RWPE2 (cell line): Measurements from ENCODE around the gene SLC29A3.
"Not testable (repeated sequence)": the region's sequence is repeated elsewhere in the genome, so short reads cannot be mapped to it uniquely, and the experiment has no call there.

Source experiments
- ATAC-seq: fragments of 200-7000 bp; cut with Tn5 transposase; 3 replicates; pipeline ENCODE4 v1.9.1; 2021; ENCODE audit warnings: low read depth
- DNase-seq: peaks from one replicate; pipeline ENCODE4 v3.0.0-alpha.2; 2020; ENCODE audit warnings: low spot score
- H3K27ac ChIP-seq: fragments of 450-650 bp; 2 replicates; pipeline ENCODE4 v1.5.1; 2017; ENCODE audit warnings: mild to moderate bottlenecking; ENCODE audit not compliant: poor library complexity, severe bottlenecking
- H3K27me3 ChIP-seq: fragments of 250-450 bp; sonication (Bioruptor Pico); 2 replicates; pipeline ENCODE4 v1.5.1; 2021; ENCODE audit warnings: mild to moderate bottlenecking, moderate library complexity; ENCODE audit not compliant: insufficient read depth, poor library complexity, severe bottlenecking
- H3K36me3 ChIP-seq: fragments of 250-450 bp; sonication (Bioruptor Pico); 2 replicates; pipeline ENCODE4 v1.5.1; 2020; ENCODE audit warnings: low read depth, mild to moderate bottlenecking, moderate library complexity
- H3K4me1 ChIP-seq: fragments of 250-450 bp; sonication (Bioruptor Pico); 2 replicates; pipeline ENCODE4 v1.5.1; 2021; ENCODE audit warnings: mild to moderate bottlenecking, moderate library complexity; ENCODE audit not compliant: insufficient read depth, poor library complexity, severe bottlenecking
- H3K4me3 ChIP-seq: fragments of 250-450 bp; sonication (Bioruptor Pico); 2 replicates; pipeline ENCODE4 v1.5.1; 2021; ENCODE audit warnings: mild to moderate bottlenecking, moderate library complexity; ENCODE audit not compliant: severe bottlenecking
- H3K9me3 ChIP-seq: fragments of 250-450 bp; sonication (Bioruptor Pico); 2 replicates; pipeline ENCODE4 v1.5.1; 2021; ENCODE audit warnings: mild to moderate bottlenecking, moderate library complexity; ENCODE audit not compliant: severe bottlenecking
- TF ChIP-seq, protein P1 (sequence below): fragments of 450-650 bp; IDR thresholded peaks from one replicate; pipeline ENCODE4 v1.5.1; 2017; ENCODE audit warnings: mild to moderate bottlenecking, moderate library complexity; ENCODE audit not compliant: poor library complexity, severe bottlenecking

SLC29A3 gene

DNA sequence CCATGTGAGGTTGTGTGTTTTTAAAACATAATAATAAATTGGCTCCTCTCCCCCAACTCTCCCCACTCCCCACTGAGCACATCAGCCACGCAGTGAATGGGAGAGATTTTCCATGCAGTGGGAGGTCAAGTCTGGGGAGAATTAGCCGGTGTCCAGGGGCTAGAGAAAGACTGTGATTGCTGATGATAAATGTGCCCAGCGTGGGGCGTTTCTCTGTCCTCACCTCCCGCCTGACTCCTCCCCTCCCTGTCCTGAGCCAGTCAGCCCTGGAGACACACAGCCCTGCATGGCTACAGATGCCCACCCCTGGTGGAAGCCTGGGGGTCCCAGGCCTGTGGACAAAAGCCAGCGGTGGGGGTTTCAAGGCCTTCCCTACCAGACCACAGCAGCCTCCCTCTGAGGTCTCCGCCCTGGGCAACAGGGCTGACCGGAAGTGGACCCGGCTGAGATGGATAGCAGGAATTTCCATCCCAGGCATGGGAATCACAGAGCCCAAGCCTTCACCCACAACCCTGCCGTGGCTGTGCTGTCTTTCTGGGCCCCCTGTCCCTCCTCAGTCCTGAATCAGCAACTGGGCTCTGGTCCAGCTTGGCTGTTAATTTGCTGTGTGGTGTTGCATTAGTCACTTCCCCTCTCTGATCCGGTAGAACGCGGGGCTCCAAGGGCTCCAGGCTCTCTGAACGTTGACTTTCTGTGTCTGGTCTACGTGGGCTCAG, 46.8 kb upstream of the SLC29A3 start:
- no peak overlapping the region for H3K27ac ChIP-seq
- TF ChIP-seq, protein P1, sequence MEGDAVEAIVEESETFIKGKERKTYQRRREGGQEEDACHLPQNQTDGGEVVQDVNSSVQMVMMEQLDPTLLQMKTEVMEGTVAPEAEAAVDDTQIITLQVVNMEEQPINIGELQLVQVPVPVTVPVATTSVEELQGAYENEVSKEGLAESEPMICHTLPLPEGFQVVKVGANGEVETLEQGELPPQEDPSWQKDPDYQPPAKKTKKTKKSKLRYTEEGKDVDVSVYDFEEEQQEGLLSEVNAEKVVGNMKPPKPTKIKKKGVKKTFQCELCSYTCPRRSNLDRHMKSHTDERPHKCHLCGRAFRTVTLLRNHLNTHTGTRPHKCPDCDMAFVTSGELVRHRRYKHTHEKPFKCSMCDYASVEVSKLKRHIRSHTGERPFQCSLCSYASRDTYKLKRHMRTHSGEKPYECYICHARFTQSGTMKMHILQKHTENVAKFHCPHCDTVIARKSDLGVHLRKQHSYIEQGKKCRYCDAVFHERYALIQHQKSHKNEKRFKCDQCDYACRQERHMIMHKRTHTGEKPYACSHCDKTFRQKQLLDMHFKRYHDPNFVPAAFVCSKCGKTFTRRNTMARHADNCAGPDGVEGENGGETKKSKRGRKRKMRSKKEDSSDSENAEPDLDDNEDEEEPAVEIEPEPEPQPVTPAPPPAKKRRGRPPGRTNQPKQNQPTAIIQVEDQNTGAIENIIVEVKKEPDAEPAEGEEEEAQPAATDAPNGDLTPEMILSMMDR = no peak
- ATAC-seq (peak; percentile 36; the same call in 1 of the 3 replicates), DNase-seq (no peak)
- H3K4me1 ChIP-seq = no peaks in the 10 kb centered on the region
- H3K4me3 ChIP-seq = no peak overlapping the region
- H3K9me3 ChIP-seq = no peaks in the 10 kb centered on the region
- no peaks in the 10 kb centered on the region for H3K27me3 ChIP-seq
- H3K36me3 ChIP-seq = no peaks in the 10 kb centered on the region

DNA sequence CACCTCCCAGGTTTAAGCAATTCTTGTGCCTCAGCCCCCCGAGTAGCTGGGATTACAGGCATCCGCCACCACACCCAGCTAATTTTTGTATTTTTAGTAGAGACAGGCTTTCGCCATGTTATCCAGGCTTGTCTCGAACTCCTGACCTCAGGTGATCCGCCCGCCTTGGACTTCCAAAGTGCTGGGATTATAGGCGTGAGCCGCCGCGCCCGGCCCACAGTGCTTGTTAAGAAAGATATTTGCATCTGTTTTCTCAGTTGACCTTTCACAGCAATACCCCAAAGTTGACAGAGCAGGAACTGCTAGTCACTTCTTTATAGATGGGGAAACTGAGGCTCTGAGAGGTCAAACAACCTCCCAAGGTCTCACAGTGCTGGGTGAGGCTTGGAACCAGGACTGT, 46.1 kb upstream of the SLC29A3 start:
- H3K4me3 ChIP-seq, H3K27ac ChIP-seq, DNase-seq, H3K27me3 ChIP-seq, H3K36me3 ChIP-seq, H3K9me3 ChIP-seq, H3K4me1 ChIP-seq, ATAC-seq: not testable (repeated sequence)

DNA sequence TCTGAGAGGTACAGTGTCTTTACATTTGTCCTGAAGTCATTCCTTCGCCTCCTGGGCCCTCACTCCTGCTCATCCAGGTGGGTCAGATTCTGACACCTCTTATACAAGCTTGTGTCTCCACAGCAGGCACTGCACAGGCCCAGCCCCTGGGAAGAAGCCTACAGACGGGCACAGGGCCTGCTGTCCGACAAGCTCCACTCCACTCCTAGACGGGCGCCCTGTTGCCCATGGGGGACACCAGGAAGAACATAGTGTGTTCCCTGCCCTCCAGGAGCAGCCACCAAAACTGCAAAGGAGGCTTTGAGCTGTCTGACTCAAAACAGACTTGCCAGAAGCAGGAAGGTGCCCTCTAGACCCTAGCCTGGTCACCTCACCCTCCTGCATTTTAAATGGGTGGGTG, 45.6 kb upstream of the SLC29A3 start:
- DNase-seq (no peak), ATAC-seq (no peak)
- H3K27me3 ChIP-seq = no peaks in the 10 kb centered on the region
- no peaks in the 10 kb centered on the region for H3K9me3 ChIP-seq
- H3K27ac ChIP-seq = no peak overlapping the region
- H3K36me3 ChIP-seq = no peaks in the 10 kb centered on the region
- TF ChIP-seq, protein P1 = no peak
- no peak overlapping the region for H3K4me3 ChIP-seq
- H3K4me1 ChIP-seq = no peaks in the 10 kb centered on the region

DNA sequence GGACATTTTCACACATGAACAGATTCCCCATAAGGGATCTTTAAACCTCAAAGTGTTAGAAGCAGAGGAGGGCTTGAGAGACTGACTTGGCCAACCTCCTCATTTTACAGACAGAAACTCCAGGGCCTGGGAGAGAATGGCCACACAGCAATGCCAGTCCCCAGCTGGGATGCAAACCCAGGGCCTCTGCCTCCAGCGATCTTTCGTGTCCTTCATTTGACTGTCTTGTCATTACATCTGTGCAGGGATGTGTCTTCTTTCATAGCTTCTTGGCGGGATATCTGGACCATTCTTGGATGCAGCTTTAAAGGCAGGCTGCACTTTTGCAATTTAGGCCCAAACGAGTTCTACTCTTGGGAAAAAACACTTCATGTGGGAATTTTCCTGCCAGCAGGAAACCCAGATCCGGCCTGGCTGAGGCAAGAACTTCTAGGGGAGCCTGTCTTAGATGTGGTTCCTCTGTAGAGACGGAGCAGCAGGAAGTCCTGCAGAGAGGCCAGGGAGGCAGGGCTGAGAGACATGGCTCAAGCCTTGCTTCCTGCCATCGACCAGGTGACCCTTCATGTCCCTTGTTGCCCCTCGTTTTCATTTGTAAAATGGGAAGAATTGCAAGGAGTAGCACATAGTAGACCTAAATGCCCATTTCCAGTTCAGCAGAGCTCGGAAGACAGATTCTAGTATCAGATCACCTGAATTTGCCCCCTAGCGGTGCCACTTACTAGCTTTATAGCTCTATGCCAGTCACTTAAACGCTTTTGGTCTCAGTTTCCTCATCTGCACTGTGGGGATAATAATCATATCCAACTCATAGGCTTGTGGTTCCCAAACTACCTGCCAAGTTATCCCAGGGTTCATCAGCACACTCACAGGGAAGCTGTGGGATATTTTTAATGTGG, 43.9 kb upstream of the SLC29A3 start:
- Histone ChIP-seq H3K27ac (no peak overlapping the region), H3K4me1 (no peaks in the 10 kb centered on the region), H3K9me3 (no peaks in the 10 kb centered on the region), H3K27me3 (no peaks in the 10 kb centered on the region), H3K4me3 (no peak overlapping the region), H3K36me3 (no peaks in the 10 kb centered on the region)
- TF ChIP-seq, protein P1 = no peak
- no peak for DNase-seq
- ATAC-seq = no peak

DNA sequence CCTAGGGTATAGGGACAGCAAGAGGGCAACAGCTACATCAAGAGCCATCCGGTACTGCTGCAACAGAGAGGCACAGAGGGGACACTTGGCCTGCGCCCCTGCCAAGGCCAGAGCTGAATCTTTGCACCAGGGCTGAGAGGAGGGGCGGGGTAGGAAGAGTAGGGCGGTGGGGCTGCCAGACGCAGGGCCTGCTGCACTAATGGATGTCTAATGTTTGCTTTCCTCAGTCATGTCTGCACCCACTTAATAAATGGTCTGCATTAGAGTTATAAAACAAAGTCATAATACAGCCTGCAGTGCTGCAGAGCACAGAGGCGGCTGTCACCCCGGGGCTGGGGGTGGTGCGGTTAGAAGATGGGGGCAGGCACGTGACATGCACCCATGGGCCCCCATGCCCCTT, 42.2 kb upstream of the SLC29A3 start:
- H3K9me3 ChIP-seq = no peaks in the 10 kb centered on the region
- ATAC-seq = no peak
- no peaks in the 10 kb centered on the region for H3K4me1 ChIP-seq
- no peak overlapping the region for H3K4me3 ChIP-seq
- H3K36me3 ChIP-seq = no peaks in the 10 kb centered on the region
- no peaks in the 10 kb centered on the region for H3K27me3 ChIP-seq
- no peak overlapping the region for H3K27ac ChIP-seq
- TF ChIP-seq, protein P1 = no peak
- no peak for DNase-seq
